DND-41 (cell line): ENCODE data around the gene CACNA2D3.

Source experiments
- EZH2 ChIP-seq: IDR thresholded peaks from 3 replicates; pipeline ENCODE4 v1.6.1; 2012; ENCODE audit warnings: borderline replicate concordance, low read depth, mild to moderate bottlenecking, moderate library complexity, low read length, inconsistent platforms; ENCODE audit not compliant: severe bottlenecking
- TF ChIP-seq, protein P1 (sequence below): IDR thresholded peaks from 2 replicates; pipeline ENCODE4 v1.5.1; 2012; ENCODE audit warnings: borderline replicate concordance, low read length, moderate library complexity, mild to moderate bottlenecking; ENCODE audit not compliant: poor library complexity, severe bottlenecking; ENCODE audit errors: extremely low read depth

DNA sequence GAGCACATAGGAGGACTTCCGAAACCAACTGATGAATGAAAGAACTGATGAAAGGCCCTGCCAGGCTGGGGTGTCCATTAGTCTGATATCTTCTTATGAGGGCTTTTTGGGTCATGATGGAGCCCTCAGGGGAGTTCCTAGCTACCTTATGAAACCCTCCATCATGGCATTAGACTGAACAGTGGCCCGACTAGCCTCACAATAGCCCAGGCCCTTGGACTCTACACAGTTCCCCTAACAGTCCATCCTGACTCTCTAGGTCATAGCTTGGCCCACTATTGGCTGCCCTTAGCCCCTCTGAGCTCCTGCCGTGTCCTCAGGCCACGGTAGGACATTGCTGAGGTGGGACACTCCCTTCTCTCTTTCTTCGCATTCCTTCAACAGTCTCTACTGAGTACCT is 365.9 kb downstream of the CACNA2D3 start:
- TF ChIP-seq, protein P1, sequence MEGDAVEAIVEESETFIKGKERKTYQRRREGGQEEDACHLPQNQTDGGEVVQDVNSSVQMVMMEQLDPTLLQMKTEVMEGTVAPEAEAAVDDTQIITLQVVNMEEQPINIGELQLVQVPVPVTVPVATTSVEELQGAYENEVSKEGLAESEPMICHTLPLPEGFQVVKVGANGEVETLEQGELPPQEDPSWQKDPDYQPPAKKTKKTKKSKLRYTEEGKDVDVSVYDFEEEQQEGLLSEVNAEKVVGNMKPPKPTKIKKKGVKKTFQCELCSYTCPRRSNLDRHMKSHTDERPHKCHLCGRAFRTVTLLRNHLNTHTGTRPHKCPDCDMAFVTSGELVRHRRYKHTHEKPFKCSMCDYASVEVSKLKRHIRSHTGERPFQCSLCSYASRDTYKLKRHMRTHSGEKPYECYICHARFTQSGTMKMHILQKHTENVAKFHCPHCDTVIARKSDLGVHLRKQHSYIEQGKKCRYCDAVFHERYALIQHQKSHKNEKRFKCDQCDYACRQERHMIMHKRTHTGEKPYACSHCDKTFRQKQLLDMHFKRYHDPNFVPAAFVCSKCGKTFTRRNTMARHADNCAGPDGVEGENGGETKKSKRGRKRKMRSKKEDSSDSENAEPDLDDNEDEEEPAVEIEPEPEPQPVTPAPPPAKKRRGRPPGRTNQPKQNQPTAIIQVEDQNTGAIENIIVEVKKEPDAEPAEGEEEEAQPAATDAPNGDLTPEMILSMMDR = no peak
- TF ChIP-seq EZH2 = no peak
